AG08396 (cell line): ENCODE measurements around the gene AIFM3.
"Not testable (repeated sequence)": the region's sequence is repeated elsewhere in the genome, so short reads cannot be mapped to it uniquely, and the experiment has no call there.

Experiments used
- DNase-seq: peaks from one replicate; pipeline ENCODE4 v3.0.0; 2012; ENCODE audit warnings: low spot score, mixed read lengths

AIFM3 gene

GRCh38 chr22:20992056-20992442, 25.0 kb downstream of the AIFM3 start:
- DNase-seq: no peak

- DNase-seq: no peak
Measured at GRCh38 chr22:20992456-20993303, 25.6 kb downstream of the AIFM3 start.

- no peak for DNase-seq
Measured at GRCh38 chr22:20993304-20994127, 26.5 kb downstream of the AIFM3 start.

- DNase-seq: no peak
Measured at GRCh38 chr22:20994128-20994901, 27.3 kb downstream of the AIFM3 start.

- DNase-seq: no peak
Measured at GRCh38 chr22:20994902-20995241, 27.8 kb downstream of the AIFM3 start.

GRCh38 chr22:20995329-20996030, 28.4 kb downstream of the AIFM3 start:
- DNase-seq: no peak

- DNase-seq: no peak
Measured at GRCh38 chr22:20996031-20996410, 29.0 kb downstream of the AIFM3 start.

- no peak for DNase-seq
Measured at GRCh38 chr22:20996598-20997535, 29.8 kb downstream of the AIFM3 start.

GRCh38 chr22:20997536-20998257, 30.6 kb downstream of the AIFM3 start:
- no peak for DNase-seq

- DNase-seq: no peak
Measured at GRCh38 chr22:20998411-20999336, 31.6 kb downstream of the AIFM3 start.

- no peak for DNase-seq
Measured at GRCh38 chr22:20999350-21000206, 32.5 kb downstream of the AIFM3 start.

- DNase-seq: no peak
Measured at GRCh38 chr22:21000207-21000986, 33.3 kb downstream of the AIFM3 start.

GRCh38 chr22:21000987-21001600, 34.0 kb downstream of the AIFM3 start:
- peak; percentile 34 for DNase-seq

- DNase-seq: peak; percentile 96
Measured at GRCh38 chr22:21001601-21002325, 34.7 kb downstream of the AIFM3 start, which contains the start of gene THAP7. Gene THAP7, minus strand, starts transcription at chr22:21002118. Its CDS starts 207 bp downstream, at chr22:21001911.

- DNase-seq: no peak
Measured at GRCh38 chr22:21003782-21004181, 36.7 kb downstream of the AIFM3 start.

GRCh38 chr22:21009208-21009607, 42.2 kb downstream of the AIFM3 start:
- not testable (repeated sequence) for DNase-seq
